NCI-H187 treated with DMSO at 0.1 percent for 48 hours (cell line): ENCODE data around the gene PXDN.
"Not testable (repeated sequence)": the region's sequence is repeated elsewhere in the genome, so short reads cannot be mapped to it uniquely, and the experiment has no call there.

Experiments
- DNase-seq: peaks from one replicate; lab custom pipeline; 2025; lab: John Stamatoyannopoulos, UW

Gene PXDN

GRCh38 chr2:1774929-1775328 lies 30.6 kb upstream of the PXDN start:
- no peak for DNase-seq

GRCh38 chr2:1773883-1774282 lies 29.6 kb upstream of the PXDN start:
- peak; percentile 86 for DNase-seq

- DNase-seq = no peak
Observed at GRCh38 chr2:1772471-1773267, 28.4 kb upstream of the PXDN start.

DNA sequence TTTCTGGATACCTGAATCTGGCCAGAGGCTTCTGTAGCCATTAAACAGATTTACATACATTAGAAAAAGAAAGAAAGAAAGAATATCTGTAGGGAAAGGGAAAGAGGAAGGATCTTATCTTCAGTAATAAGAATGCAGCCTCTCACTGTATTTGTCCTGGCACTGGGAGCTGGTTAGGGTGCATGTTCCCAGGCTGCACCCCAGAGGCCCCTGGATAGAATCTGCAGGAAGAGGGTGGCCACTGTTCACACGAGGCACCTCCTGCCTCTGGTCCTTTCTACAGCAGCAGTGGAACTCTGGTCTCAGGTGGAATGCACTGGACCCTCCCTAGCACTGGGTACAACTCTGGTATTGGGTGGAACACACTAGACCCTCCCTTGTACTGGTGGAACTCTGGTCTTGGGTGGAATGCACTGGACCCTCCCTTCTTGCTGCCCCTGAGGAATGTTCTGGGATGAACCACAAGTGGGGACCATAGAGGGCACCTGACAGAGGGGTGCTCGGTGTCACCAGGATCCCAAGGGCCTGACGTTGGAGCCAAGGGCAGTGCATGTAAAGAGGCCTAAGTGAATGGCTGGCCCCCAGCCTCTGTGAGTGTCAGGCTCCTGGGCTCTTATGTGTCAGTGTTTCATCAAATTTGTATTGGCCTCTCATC lies 27.4 kb upstream of the PXDN start:
- no peak for DNase-seq

DNA sequence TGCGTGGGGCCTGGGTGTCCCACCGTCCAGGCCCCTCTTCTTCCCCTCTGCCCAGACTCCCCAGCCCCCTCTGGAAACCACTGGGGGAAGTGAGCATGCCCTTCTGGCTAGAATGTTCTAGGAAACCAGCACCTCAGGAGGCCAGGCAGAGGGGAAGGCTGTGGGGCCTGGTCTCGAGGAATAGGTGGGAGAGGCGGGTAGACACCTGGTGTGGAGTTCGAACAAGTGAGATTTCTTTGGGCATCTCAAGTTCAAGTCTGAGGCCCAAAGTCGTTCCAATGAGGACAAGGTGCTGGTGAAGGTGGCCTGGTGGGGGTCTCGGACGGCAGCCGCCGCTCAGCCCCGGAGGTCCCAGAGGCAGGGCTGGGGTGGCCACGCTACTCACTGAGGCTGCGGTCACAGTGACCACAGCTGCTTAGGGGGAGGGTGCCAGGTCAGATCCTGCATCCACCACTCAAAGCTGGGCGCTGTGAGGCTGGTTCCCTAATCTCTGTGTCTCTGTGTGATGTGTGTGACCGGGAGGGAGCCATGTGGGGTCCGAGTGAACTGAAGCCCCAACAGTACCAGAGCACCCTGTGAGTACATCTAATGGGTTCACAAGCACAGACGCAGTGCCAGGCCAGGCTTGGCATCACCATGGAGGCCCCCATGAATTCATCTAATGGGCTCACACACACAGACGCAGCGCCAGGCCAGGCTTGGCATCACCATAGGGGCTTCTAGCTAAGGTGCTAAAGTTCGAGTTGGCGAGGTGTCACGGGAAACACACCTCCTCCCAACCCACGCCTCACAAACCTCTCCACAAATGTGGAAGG lies 26.5 kb upstream of the PXDN start:
- no peak for DNase-seq

GRCh38 chr2:1769703-1770422 lies 25.5 kb upstream of the PXDN start:
- DNase-seq = peak; percentile 61

- no peak for DNase-seq
Observed at GRCh38 chr2:1767939-1768691, 23.8 kb upstream of the PXDN start.

- DNase-seq = no peak
Observed at GRCh38 chr2:1766851-1767811, 22.8 kb upstream of the PXDN start.

GRCh38 chr2:1766425-1766824 lies 22.1 kb upstream of the PXDN start:
- no peak for DNase-seq

- not testable (repeated sequence) for DNase-seq
Observed at GRCh38 chr2:1765201-1765600, 20.9 kb upstream of the PXDN start.

GRCh38 chr2:1759611-1759930 lies 15.3 kb upstream of the PXDN start:
- DNase-seq = no peak

GRCh38 chr2:1758774-1759610 lies 14.7 kb upstream of the PXDN start:
- no peak for DNase-seq

DNA sequence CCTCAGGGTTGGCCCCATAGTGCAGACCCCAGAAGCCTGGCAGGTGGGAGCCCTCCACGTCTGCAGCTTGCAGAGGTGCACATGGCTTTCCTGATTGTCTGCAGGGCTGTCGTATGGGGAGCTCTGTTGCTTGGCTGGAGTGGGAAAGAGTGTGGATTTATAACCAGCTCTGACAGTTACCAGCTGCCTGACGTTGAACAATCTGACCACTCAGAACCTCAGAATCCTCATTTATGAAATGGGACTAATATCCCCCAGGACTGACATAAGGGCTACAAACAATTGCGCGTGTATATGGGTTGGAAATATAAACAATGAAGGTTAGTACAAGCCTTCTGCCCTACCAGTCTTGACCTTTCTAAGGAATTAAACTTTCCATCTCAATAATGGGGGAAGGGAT lies 13.9 kb upstream of the PXDN start:
- no peak for DNase-seq

GRCh38 chr2:1757567-1757966 lies 13.3 kb upstream of the PXDN start:
- DNase-seq = no peak

DNA sequence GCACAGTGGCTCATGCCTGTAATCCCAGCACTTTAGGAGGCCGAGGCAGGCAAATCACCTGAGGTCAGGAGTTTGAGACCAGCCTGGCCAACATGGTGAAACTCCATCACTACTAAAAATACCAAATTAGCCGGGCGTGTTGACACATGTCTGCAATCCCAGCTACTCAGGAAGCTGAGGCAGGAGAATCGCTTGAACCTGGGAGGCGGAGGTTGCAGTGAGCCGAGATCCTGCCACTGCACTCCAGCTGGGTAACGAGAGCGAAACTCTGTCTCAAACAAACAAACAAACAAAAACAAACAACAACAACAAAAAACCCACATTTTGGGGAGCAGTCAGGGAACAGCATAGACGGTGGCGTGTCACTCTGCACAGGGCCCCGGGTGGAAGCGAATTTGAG lies 12.8 kb upstream of the PXDN start:
- DNase-seq = not testable (repeated sequence)

DNA sequence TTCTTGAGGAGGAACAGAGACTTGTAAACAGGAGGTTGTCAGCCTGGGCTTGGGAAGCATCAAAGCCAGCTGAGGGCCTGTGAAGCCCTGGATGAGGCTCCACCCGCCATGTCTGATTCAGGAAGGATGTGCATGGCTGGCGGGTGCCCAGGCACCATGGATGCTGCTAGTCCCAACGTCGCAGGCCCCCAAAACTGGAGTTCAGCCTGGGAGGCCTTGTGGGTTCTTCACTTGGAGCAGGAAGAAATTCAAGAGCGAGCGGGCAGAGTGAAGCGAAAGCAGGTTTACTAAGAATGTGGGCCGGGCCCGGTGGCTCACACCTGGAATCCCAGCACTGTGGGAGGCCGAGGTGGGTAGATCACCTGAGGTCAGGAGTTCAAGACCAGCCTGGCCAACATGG lies 12.1 kb upstream of the PXDN start:
- DNase-seq = no peak

DNA sequence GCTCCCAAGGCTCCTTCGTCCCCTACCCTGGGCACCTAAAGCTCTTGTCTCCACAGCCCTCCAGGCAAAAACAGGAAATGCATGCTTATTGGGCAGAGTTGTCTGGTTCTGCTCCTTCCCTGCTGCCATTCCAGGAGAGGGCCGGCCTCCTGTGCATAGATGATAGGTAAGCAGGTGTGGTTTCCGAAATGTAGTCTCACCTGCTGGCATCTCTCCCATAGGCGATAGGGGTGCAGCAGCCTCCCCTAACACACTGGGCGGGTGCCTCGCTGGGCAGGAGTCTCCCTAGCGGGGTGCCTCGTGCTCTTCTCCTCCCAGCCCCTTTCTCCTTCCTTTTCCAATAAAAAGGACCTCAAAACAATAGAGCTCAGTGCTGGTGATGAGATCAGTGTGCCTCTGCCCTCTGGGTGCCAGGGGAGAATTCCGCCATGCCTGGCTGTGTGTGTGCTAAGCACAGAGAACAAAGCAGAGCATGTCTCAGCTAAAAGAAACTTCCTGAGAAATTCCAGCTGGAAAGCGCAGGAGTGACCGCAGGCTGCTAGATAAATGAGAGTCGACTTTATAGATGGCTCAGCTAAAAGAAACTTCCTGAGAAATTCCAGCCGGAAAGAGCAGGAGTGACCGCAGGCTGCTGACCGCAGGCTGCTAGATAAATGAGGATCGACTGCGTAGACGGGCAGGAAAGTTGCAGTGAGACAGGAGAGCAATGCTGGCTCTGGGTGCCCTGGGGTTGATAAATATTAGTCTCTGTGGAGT lies 11.3 kb upstream of the PXDN start:
- no peak for DNase-seq

- no peak for DNase-seq
Observed at GRCh38 chr2:1754461-1755170, 10.3 kb upstream of the PXDN start.
